K562 (cell line): ENCODE results near the gene KCNJ5.

Experiments used
- CBFB ChIP-seq: sonication (generic); formaldehyde crosslinking; IDR thresholded peaks from 2 replicates; pipeline ENCODE4 v1.4.0; 2020; ENCODE audit warnings: mild to moderate bottlenecking, missing genetic modification reagents
- CHD1 ChIP-seq: fragments of 200-600 bp; sonication (generic); IDR thresholded peaks from one replicate; pipeline ENCODE4 v1.6.1; 2012; ENCODE audit warnings: mild to moderate bottlenecking, moderate library complexity, low read length, inconsistent platforms
- CREB3 ChIP-seq: fragments of 450-650 bp; conservative IDR thresholded peaks from 2 replicates; pipeline ENCODE4 v1.6.1; 2016; ENCODE audit warnings: missing genetic modification characterization, low read depth, mild to moderate bottlenecking, missing compliant biosample characterization, moderate library complexity
- CTCF ChIP-seq, 3 experiments: IDR thresholded peaks in 2 of 3; conservative IDR thresholded peaks in 1 of 3; 2 replicates each; pipeline ENCODE4 v1.5.1; 2011 to 2012; ENCODE audit warnings: low read length in 3 of 3, mild to moderate bottlenecking in 3 of 3, control low read depth in 2 of 3, improper control_type of control experiment in 1 of 3, inconsistent platforms in 1 of 3, low read depth in 1 of 3, mixed read lengths in 1 of 3, moderate library complexity in 1 of 3; ENCODE audit not compliant: insufficient read depth in 2 of 3
- EGR1 ChIP-seq: fragments of 450-650 bp; conservative IDR thresholded peaks from 2 replicates; pipeline ENCODE4 v1.6.1; 2017; ENCODE audit warnings: mild to moderate bottlenecking
- ELK1 ChIP-seq: sonication (generic); formaldehyde crosslinking; IDR thresholded peaks from 2 replicates; pipeline ENCODE4 v1.8.1; 2022; ENCODE audit warnings: missing genetic modification reagents
- EP300 ChIP-seq: IDR thresholded peaks from 2 replicates; pipeline ENCODE4 v1.6.1; 2012; ENCODE audit warnings: low read length, improper control_type of control experiment
- FOXJ3 ChIP-seq: sonication (generic); formaldehyde crosslinking; IDR thresholded peaks from 2 replicates; pipeline ENCODE4 v1.4.0; 2020; ENCODE audit warnings: mild to moderate bottlenecking, missing genetic modification reagents
- LEF1 ChIP-seq: fragments of 450-650 bp; IDR thresholded peaks from 2 replicates; pipeline ENCODE4 v1.6.1; 2016; ENCODE audit warnings: mild to moderate bottlenecking
- MTA1 ChIP-seq: fragments of 450-650 bp; IDR thresholded peaks from 2 replicates; pipeline ENCODE4 v1.6.1; 2017; ENCODE audit warnings: borderline replicate concordance
- PHB ChIP-seq: fragments of 250-450 bp; sonication (Bioruptor Pico); IDR thresholded peaks from 2 replicates; pipeline ENCODE4 v1.5.0; 2021
- TAF1 ChIP-seq: IDR thresholded peaks from 2 replicates; pipeline ENCODE4 v1.6.1; 2011; ENCODE audit warnings: mild to moderate bottlenecking, low read length, moderate library complexity; ENCODE audit not compliant: insufficient read depth, control insufficient read depth, severe bottlenecking; ENCODE audit errors: extremely low read depth
- ZFX ChIP-seq: sonication (generic); formaldehyde crosslinking; IDR thresholded peaks from 2 replicates; pipeline ENCODE4 v1.8.0; 2022; ENCODE audit warnings: mild to moderate bottlenecking, missing genetic modification reagents, moderate library complexity
- ZNF584 ChIP-seq: fragments of 200-800 bp; sonication (Bioruptor generic); IDR thresholded peaks from 2 replicates; pipeline ENCODE4 v1.6.1; 2016; ENCODE audit warnings: low read depth, mild to moderate bottlenecking, missing genetic modification characterization, missing compliant biosample characterization

DNA sequence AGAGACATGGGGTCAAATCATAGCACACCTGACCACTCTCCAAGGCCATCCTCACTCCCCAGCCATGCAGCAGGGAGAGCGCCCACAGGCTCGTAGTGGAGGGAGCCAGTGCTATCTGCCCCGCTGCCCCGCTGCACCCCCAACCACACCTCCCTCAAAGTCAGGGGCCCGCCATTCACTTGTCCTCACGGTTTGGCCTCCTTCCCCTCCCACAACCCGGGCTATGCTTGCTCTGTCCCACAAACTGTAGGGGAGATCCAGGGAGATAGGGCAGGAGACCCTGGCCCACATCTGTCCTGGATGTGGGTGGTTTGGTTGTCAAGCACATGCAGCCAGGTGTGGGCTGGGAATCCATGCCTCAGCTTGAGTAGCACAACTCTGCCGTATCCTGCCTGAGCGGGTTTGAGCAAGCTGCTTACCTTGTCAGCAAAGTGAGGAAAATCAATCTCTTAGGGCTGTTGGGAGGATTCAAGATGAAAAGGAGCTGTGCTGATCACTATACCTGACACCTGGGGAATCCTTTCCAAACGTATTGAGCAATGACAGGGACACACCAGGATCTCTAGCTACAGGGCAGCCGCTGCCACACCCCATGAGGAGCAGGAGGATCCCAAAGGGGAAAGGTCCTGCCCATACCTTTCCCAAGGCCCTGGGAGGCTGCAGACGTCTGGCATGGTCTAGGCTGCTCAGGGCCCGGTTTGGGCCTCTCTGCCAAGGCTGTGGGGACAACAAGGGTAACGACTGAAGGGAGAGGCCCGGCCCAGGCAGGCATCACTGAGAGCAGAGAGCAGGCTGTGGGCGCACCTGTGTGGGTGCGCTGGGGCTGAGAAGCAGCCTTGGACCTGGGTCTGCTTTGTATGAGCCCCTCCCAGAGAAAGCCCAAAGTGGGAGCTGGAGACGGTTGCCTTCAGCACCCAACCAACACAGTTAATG, 23.3 kb downstream of the KCNJ5 start:
- TF ChIP-seq ZFX (CRISPR knock-in tag) = no peak
- no peak for TF ChIP-seq CTCF (IDR thresholded peaks at IDR 0.05 in 2 of 3, conservative IDR thresholded peaks at IDR 0.05 in 1 of 3; ENCODE audit: insufficient read depth in 2 of 3, low read depth in 1 of 3, low read length in 3 of 3)
- no peak for TF ChIP-seq EP300
- no peak for TF ChIP-seq MTA1
- no peak for TF ChIP-seq ELK1 (CRISPR knock-in tag)
- no peak for TF ChIP-seq CHD1
- TF ChIP-seq EGR1 = no peak
- TF ChIP-seq FOXJ3 (CRISPR knock-in tag) = no peak
- no peak for TF ChIP-seq TAF1
- no peak for TF ChIP-seq CBFB (CRISPR knock-in tag)
- TF ChIP-seq ZNF584 (CRISPR knock-in tag) = no peak
- no peak for TF ChIP-seq CREB3
- no peak for TF ChIP-seq PHB (CRISPR knock-in tag)
- no peak for TF ChIP-seq LEF1
